Stimulated activated CD4-positive, alpha-beta T cell treated with anti-CD3 and anti-CD28 coated beads, Interleukin-4, amount 100 ng/mL, for 24 hours (primary cell): ENCODE data around the gene SPATA6L.

Experiments
- DNase-seq: peaks from one replicate; pipeline ENCODE4 v3.0.0-alpha.2; 2020

The SPATA6L gene

DNA sequence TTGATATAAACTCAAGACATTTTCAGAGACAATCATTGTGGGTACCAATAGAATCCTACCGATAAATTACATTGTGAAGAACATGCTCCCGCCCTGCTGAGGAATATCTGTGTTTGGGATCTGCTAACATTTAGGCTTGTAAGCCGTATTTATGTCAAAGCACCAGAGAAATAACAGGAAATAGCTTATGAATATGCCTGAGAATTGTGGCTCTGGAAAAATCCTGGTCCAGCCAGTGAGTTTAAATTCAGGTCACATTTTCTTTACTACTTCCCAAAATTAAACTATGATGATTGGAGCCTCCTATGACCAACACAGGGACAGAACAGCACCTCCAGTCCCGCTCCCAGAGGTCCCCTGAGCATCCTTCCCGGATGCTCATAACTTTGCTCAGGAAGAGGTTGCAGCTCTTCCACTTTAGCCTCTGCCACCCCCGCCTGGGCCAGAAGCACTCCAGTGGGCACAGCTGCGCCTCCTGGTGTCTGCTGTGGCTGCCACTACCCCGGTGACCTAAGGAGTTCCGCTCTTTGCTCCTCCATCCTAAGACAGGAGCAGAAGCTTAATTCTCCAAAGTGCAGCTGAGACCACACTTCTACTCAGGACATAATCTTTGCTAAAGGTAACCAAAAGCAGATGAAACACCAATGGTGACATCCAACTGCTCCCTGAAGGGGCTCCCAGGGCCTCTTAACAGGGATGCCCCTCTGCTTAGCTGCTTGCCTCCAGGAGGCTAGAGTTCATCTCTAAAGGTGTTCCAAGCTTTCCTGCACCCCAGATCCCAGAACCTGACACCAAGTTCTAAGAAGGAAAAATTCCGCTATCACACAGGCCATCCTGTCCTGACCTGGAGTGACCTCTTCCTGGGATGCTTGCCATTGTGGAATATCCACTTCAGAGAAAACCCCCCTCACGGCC is 117.2 kb downstream of the SPATA6L start:
- DNase-seq, result no peak
